Astrocyte (in vitro differentiated cells and primary cell): ENCODE results near the gene PRSS8. TPM values are rescaled to one million over a fixed set of nuclear protein-coding genes. Genes with fewer than 3 reads are reported as not detected.
A peak's percentile ranks its signal among the peaks of the same experiment; 100 is the strongest.

ENCODE experiments used
- DNase-seq: peaks from one replicate; pipeline ENCODE4 v3.0.0-alpha.2; 2010; ENCODE audit warnings: low read depth
- FAIRE-seq: peaks from 2 replicates; lab custom pipeline; 2011; peaks lifted over from hg19 to GRCh38; lab: Jason Lieb, UNC
- H2AFZ ChIP-seq: 2 replicates; pipeline ENCODE4 v1.6.0; 2012; ENCODE audit warnings: low read depth, low read length, inconsistent platforms
- H3K27ac ChIP-seq: 2 replicates; pipeline ENCODE4 v1.5.1; 2011; ENCODE audit warnings: low read depth, low read length, inconsistent platforms
- H3K27me3 ChIP-seq: 2 replicates; pipeline ENCODE4 v1.6.0; 2011; ENCODE audit warnings: low read length, inconsistent platforms; ENCODE audit not compliant: insufficient read depth
- H3K36me3 ChIP-seq: 2 replicates; pipeline ENCODE4 v1.5.1; 2011; ENCODE audit warnings: low read length, inconsistent platforms; ENCODE audit not compliant: insufficient read depth
- H3K4me1 ChIP-seq: 2 replicates; pipeline ENCODE4 v1.5.1; 2011; ENCODE audit warnings: low read length, inconsistent platforms; ENCODE audit not compliant: insufficient read depth
- H3K4me2 ChIP-seq: 2 replicates; pipeline ENCODE4 v1.6.0; 2012; ENCODE audit warnings: low read length, inconsistent platforms
- H3K4me3 ChIP-seq: 2 replicates; pipeline ENCODE4 v1.5.1; 2011; ENCODE audit warnings: low read depth, mild to moderate bottlenecking, low read length, inconsistent platforms; ENCODE audit not compliant: insufficient read depth
- H3K79me2 ChIP-seq: 2 replicates; pipeline ENCODE4 v1.6.0; 2012; ENCODE audit warnings: mild to moderate bottlenecking, low read length, inconsistent platforms; ENCODE audit not compliant: insufficient read depth
- H3K9ac ChIP-seq: 2 replicates; pipeline ENCODE4 v1.6.0; 2012; ENCODE audit warnings: mild to moderate bottlenecking, low read length, inconsistent platforms
- H3K9me3 ChIP-seq: 2 replicates; pipeline ENCODE4 v1.5.1; 2012; ENCODE audit warnings: low read depth, mild to moderate bottlenecking, low read length, inconsistent platforms; ENCODE audit not compliant: insufficient read depth
- H4K20me1 ChIP-seq: 2 replicates; pipeline ENCODE4 v1.6.0; 2012; ENCODE audit warnings: low read length, inconsistent platforms; ENCODE audit not compliant: insufficient read depth
- H3K27ac Mint-ChIP-seq: one replicate; pipeline ENCODE4 v1.8.0; 2021; ENCODE audit warnings: mild to moderate bottlenecking, mixed read lengths; ENCODE audit not compliant: unreplicated experiment
- H3K27me3 Mint-ChIP-seq: one replicate; pipeline ENCODE4 v1.8.0; 2021; ENCODE audit warnings: low read depth, mixed read lengths; ENCODE audit not compliant: unreplicated experiment
- H3K36me3 Mint-ChIP-seq: one replicate; pipeline ENCODE4 v1.8.0; 2021; ENCODE audit warnings: low read depth, mixed read lengths; ENCODE audit not compliant: unreplicated experiment
- H3K4me1 Mint-ChIP-seq: one replicate; pipeline ENCODE4 v1.8.0; 2021; ENCODE audit warnings: low read depth, mixed read lengths; ENCODE audit not compliant: unreplicated experiment
- H3K4me3 Mint-ChIP-seq: one replicate; pipeline ENCODE4 v1.8.0; 2021; ENCODE audit warnings: mild to moderate bottlenecking, moderate library complexity, mixed read lengths; ENCODE audit not compliant: unreplicated experiment
- H3K9me3 Mint-ChIP-seq: one replicate; pipeline ENCODE4 v1.8.0; 2021; ENCODE audit warnings: mild to moderate bottlenecking, mixed read lengths; ENCODE audit not compliant: unreplicated experiment
- CTCF ChIP-seq: IDR thresholded peaks from 2 replicates; pipeline ENCODE4 v1.5.1; 2011; ENCODE audit warnings: low read depth, mild to moderate bottlenecking, inconsistent platforms, low read length, moderate library complexity; ENCODE audit not compliant: insufficient read depth
- EZH2 ChIP-seq: IDR thresholded peaks from 2 replicates; pipeline ENCODE4 v1.6.1; 2012; ENCODE audit warnings: mild to moderate bottlenecking, low read length, inconsistent platforms; ENCODE audit not compliant: insufficient read depth
- total RNA-seq: library from RNA; stranded (reverse); gene quantifications from 2 replicates; pipeline ENCODE4 v1.2.1, GENCODE V29; 2021

Gene PRSS8
- total RNA-seq, 1 donor from 2014 or later, result 9.5 TPM

GRCh38 chr16:31110106-31111034 lies 25.2 kb downstream of the PRSS8 start:
- DNase-seq (no peak), FAIRE-seq (no peak)
- peaks cover 7% of the 10 kb centered on the region for H4K20me1 ChIP-seq
- H3K9me3 ChIP-seq, result no peaks in the 10 kb centered on the region
- no peaks in the 10 kb centered on the region for H3K9me3 Mint-ChIP-seq
- no peaks in the 10 kb centered on the region for H3K27me3 Mint-ChIP-seq
- H3K4me1 ChIP-seq, result peaks cover 9% of the 10 kb centered on the region
- peaks cover 20% of the 10 kb centered on the region for H3K79me2 ChIP-seq
- H3K4me3 ChIP-seq, result no peak overlapping the region
- H3K27me3 ChIP-seq, result no peaks in the 10 kb centered on the region
- peaks cover 24% of the 10 kb centered on the region for H3K36me3 Mint-ChIP-seq
- TF ChIP-seq CTCF (no peak), EZH2 (no peak)
- H3K4me2 ChIP-seq, result no peak overlapping the region
- no peak overlapping the region for H3K27ac ChIP-seq
- no peak overlapping the region for H3K9ac ChIP-seq
- no peak overlapping the region for H3K27ac Mint-ChIP-seq
- peaks cover 7% of the 10 kb centered on the region for H3K36me3 ChIP-seq
- peaks cover 5% of the 10 kb centered on the region for H3K4me1 Mint-ChIP-seq
- no peak overlapping the region for H2AFZ ChIP-seq
- H3K4me3 Mint-ChIP-seq, result peak overlapping the region; percentile 85

GRCh38 chr16:31109622-31110021 lies 25.9 kb downstream of the PRSS8 start:
- DNase-seq, result no peak
- no peaks in the 10 kb centered on the region for H3K9me3 ChIP-seq
- H3K79me2 ChIP-seq, result peaks cover 20% of the 10 kb centered on the region
- peaks cover 7% of the 10 kb centered on the region for H3K36me3 ChIP-seq
- H3K4me3 ChIP-seq, result peak overlapping the region; percentile 74
- no peak overlapping the region for H3K27ac ChIP-seq
- H2AFZ ChIP-seq, result no peak overlapping the region
- peak overlapping the region; percentile 83 for H3K4me2 ChIP-seq
- peaks cover 5% of the 10 kb centered on the region for H3K4me1 Mint-ChIP-seq
- no peaks in the 10 kb centered on the region for H3K9me3 Mint-ChIP-seq
- no peak for TF ChIP-seq CTCF
- no peak for TF ChIP-seq EZH2
- H3K36me3 Mint-ChIP-seq, result peaks cover 24% of the 10 kb centered on the region
- no peak overlapping the region for H3K9ac ChIP-seq
- H4K20me1 ChIP-seq, result peaks cover 7% of the 10 kb centered on the region
- peaks cover 9% of the 10 kb centered on the region for H3K4me1 ChIP-seq
- no peak overlapping the region for H3K27ac Mint-ChIP-seq
- no peak for FAIRE-seq
- H3K4me3 Mint-ChIP-seq, result peak overlapping the region; percentile 85
- no peaks in the 10 kb centered on the region for H3K27me3 Mint-ChIP-seq
- no peaks in the 10 kb centered on the region for H3K27me3 ChIP-seq
